Gastrocnemius medialis (tissue), 4 donors: ENCODE results near the gene BDH1. TPM values are rescaled to one million over a fixed set of nuclear protein-coding genes. Genes with fewer than 3 reads are reported as not detected.

Experiments used
- ATAC-seq, 2 donors: fragments of 150-250 bp; one replicate each; pipeline ENCODE4 v1.9.1; 2016
- DNase-seq, 2 donors: peaks; one replicate each; pipeline ENCODE4 v3.0.0-alpha.2; 2019
- H3K27ac ChIP-seq, 4 donors: fragments of 200-600 bp; sonication (generic); 1 replicate in 1 of 4; 2 replicates in 3 of 4; pipeline ENCODE4 v1.5.1; 2016 to 2018; ENCODE audit warnings: mild to moderate bottlenecking in 2 of 4, moderate library complexity in 1 of 4
- H3K27me3 ChIP-seq, 3 donors: fragments of 200-600 bp; sonication (generic) in 2 of 3; 1 replicate in 1 of 3; 2 replicates in 2 of 3; pipeline versions ENCODE4 v1.5.1 to v1.6.0; 2016 to 2019; ENCODE audit warnings: mild to moderate bottlenecking in 1 of 3, moderate library complexity in 1 of 3
- H3K36me3 ChIP-seq, 2 donors: fragments of 200-600 bp; sonication (generic) in 1 of 2; one replicate each; pipeline ENCODE4 v1.5.1; 2017 to 2018
- H3K4me1 ChIP-seq, 2 donors: fragments of 200-600 bp; sonication (generic) in 1 of 2; one replicate each; pipeline ENCODE4 v1.5.1; 2016 to 2017; ENCODE audit warnings: mild to moderate bottlenecking in 2 of 2
- H3K4me3 ChIP-seq, 4 donors: fragments of 200-600 bp; sonication (generic) in 3 of 4; 1 replicate in 1 of 4; 2 replicates in 3 of 4; pipeline ENCODE4 v1.5.1; 2016 to 2019; ENCODE audit warnings: mild to moderate bottlenecking in 2 of 4
- H3K9me3 ChIP-seq, 3 donors: fragments of 200-600 bp; sonication (generic) in 2 of 3; 1 replicate in 1 of 3; 2 replicates in 2 of 3; pipeline ENCODE4 v1.5.1; 2016 to 2019
- CTCF ChIP-seq, 5 experiments: fragments of 450-650 bp in 3 of 5; fragments of 200-600 bp in 2 of 5; sonication (generic) in 2 of 5; IDR thresholded peaks in 4 of 5; conservative IDR thresholded peaks in 1 of 5; 1 replicate in 4 of 5; 2 replicates in 1 of 5; pipeline ENCODE4 v1.5.1; 2016 to 2019; ENCODE audit warnings: antibody characterized with exemption in 5 of 5, mild to moderate bottlenecking in 3 of 5, moderate library complexity in 3 of 5
- POLR2A ChIP-seq, 2 donors: fragments of 450-650 bp; IDR thresholded peaks; one replicate each; pipeline ENCODE4 v1.6.1; 2017; ENCODE audit warnings: antibody characterized with exemption in 2 of 2, mild to moderate bottlenecking in 2 of 2, moderate library complexity in 2 of 2
- in situ Hi-C, 4 donors: fragments of 200-750 bp; cut with MboI; loops; one replicate each; pipeline versions ENCODE4 v1.15.0 to v1.8.0; 2017; ENCODE audit warnings: low sequenced_read_pairs in 4 of 4
- intact Hi-C: fragments of 100-400 bp; cut with DNase I; formaldehyde crosslinking; loops from one replicate; pipeline ENCODE4 v1.15.1; 2023; ENCODE audit warnings: low total_unique reads
- total RNA-seq, 4 donors: library from RNA; depleted of rRNA; stranded (reverse); fragments of >200 nt; gene quantifications; one replicate each; pipeline versions ENCODE4 v1.1.0 to v1.2.3, GENCODE V29; 2016

The BDH1 gene
- total RNA-seq, 4 donors from 2014 or later: 7.1 to 9.5 (median 8.9) TPM

GRCh38 chr3:197466586-197467399, 89.0 kb downstream of the BDH1 start:
- Histone ChIP-seq H3K9me3 (no peaks in the 10 kb centered on the region), H3K27me3 (no peaks in the 10 kb centered on the region), H3K4me3 (no peak overlapping the region), H3K4me1 (no peaks in the 10 kb centered on the region), H3K27ac (no peak overlapping the region), H3K36me3 (no peaks in the 10 kb centered on the region)
- DNase-seq (no peak), ATAC-seq (no peak)
- TF ChIP-seq POLR2A (IDR thresholded peaks at IDR 0.05) (no peak), CTCF (IDR thresholded peaks at IDR 0.05 in 4 of 5, conservative IDR thresholded peaks at IDR 0.05 in 1 of 5) (no peak)
- intact Hi-C loops: no loop called here
- in situ Hi-C loops: no loop called here

GRCh38 chr3:197465996-197466549, 89.7 kb downstream of the BDH1 start:
- no peak overlapping the region for H3K4me3 ChIP-seq
- no peak overlapping the region for H3K27ac ChIP-seq
- no peak for DNase-seq
- intact Hi-C loops: no loop called here
- H3K27me3 ChIP-seq: no peaks in the 10 kb centered on the region
- H3K4me1 ChIP-seq: no peaks in the 10 kb centered on the region
- TF ChIP-seq POLR2A (IDR thresholded peaks at IDR 0.05) (no peak), CTCF (IDR thresholded peaks at IDR 0.05 in 4 of 5, conservative IDR thresholded peaks at IDR 0.05 in 1 of 5) (no peak)
- H3K9me3 ChIP-seq: no peaks in the 10 kb centered on the region
- no peaks in the 10 kb centered on the region for H3K36me3 ChIP-seq
- no peak for ATAC-seq
- in situ Hi-C loops: no loop called here

- no peak overlapping the region for H3K4me3 ChIP-seq
- no peaks in the 10 kb centered on the region for H3K9me3 ChIP-seq
- H3K4me1 ChIP-seq: no peaks in the 10 kb centered on the region
- H3K36me3 ChIP-seq: no peaks in the 10 kb centered on the region
- no peak for DNase-seq
- in situ Hi-C loops: no loop called here
- no peak for ATAC-seq
- H3K27ac ChIP-seq: no peak overlapping the region
- intact Hi-C loops: no loop called here
- TF ChIP-seq CTCF (IDR thresholded peaks at IDR 0.05 in 4 of 5, conservative IDR thresholded peaks at IDR 0.05 in 1 of 5): no peak
- TF ChIP-seq POLR2A (IDR thresholded peaks at IDR 0.05): no peak
- no peaks in the 10 kb centered on the region for H3K27me3 ChIP-seq
Measured at GRCh38 chr3:197465197-197465995, 90.4 kb downstream of the BDH1 start.

- DNase-seq (no peak), ATAC-seq (no peak)
- TF ChIP-seq POLR2A (IDR thresholded peaks at IDR 0.05): no peak
- TF ChIP-seq CTCF (IDR thresholded peaks at IDR 0.05 in 4 of 5, conservative IDR thresholded peaks at IDR 0.05 in 1 of 5): no peak
- Histone ChIP-seq H3K27ac (no peak overlapping the region), H3K4me1 (no peaks in the 10 kb centered on the region), H3K27me3 (no peaks in the 10 kb centered on the region), H3K4me3 (no peak overlapping the region), H3K36me3 (no peaks in the 10 kb centered on the region), H3K9me3 (no peaks in the 10 kb centered on the region)
- intact Hi-C loops: no loop called here
- in situ Hi-C loops: no loop called here
Measured at GRCh38 chr3:197464794-197465193, 91.0 kb downstream of the BDH1 start.
